ENCODE results near the gene GLDC.
"Not testable (repeated sequence)": the region's sequence is repeated elsewhere in the genome, so short reads cannot be mapped to it uniquely, and the experiment has no call there.

GLDC gene

GRCh38 chr9:6645355-6646292 is at the start of gene GLDC:
Gene GLDC, minus strand, starts transcription at chr9:6645729. Its CDS starts 230 bp downstream, at chr9:6645499.
- TF ChIP-seq CTCF (IDR thresholded peaks at IDR 0.05; ENCODE audit: low read depth, low read length) = no peak
- no peak within 1 kb of the TSS for H3K4me3 ChIP-seq (ENCODE audit: low read depth, low read length)

GRCh38 chr9:6692881-6693361 is 47.4 kb upstream of the GLDC start:
- TF ChIP-seq CTCF (IDR thresholded peaks at IDR 0.05; ENCODE audit: low read depth, low read length) = no peak
- no peak overlapping the region for H3K4me3 ChIP-seq (ENCODE audit: low read depth, low read length)

- TF ChIP-seq CTCF (IDR thresholded peaks at IDR 0.05; ENCODE audit: low read depth, low read length) = no peak
- H3K4me3 ChIP-seq (ENCODE audit: low read depth, low read length) = no peak overlapping the region
Observed at GRCh38 chr9:6692433-6692832, 46.9 kb upstream of the GLDC start.

- H3K4me3 ChIP-seq (ENCODE audit: low read depth, low read length) = not testable (repeated sequence)
Observed at GRCh38 chr9:6690675-6691070, 45.1 kb upstream of the GLDC start.

GRCh38 chr9:6689893-6690674 is 44.6 kb upstream of the GLDC start:
- TF ChIP-seq CTCF (IDR thresholded peaks at IDR 0.05; ENCODE audit: low read depth, low read length) = no peak
- H3K4me3 ChIP-seq (ENCODE audit: low read depth, low read length) = no peak overlapping the region

- H3K4me3 ChIP-seq (ENCODE audit: low read depth, low read length) = no peak overlapping the region
- TF ChIP-seq CTCF (IDR thresholded peaks at IDR 0.05; ENCODE audit: low read depth, low read length) = no peak
Observed at GRCh38 chr9:6687180-6687579, 41.7 kb upstream of the GLDC start.

GRCh38 chr9:6686396-6686795 is 40.9 kb upstream of the GLDC start:
- no peak overlapping the region for H3K4me3 ChIP-seq (ENCODE audit: low read depth, low read length)
- no peak for TF ChIP-seq CTCF (IDR thresholded peaks at IDR 0.05; ENCODE audit: low read depth, low read length)
